Esophagus squamous epithelium (tissue), 5 donors: Measurements from ENCODE around the gene TCF23. TPM values are rescaled to one million over a fixed set of nuclear protein-coding genes. Genes with fewer than 3 reads are reported as not detected.

ENCODE experiments used
- DNase-seq: peaks from one replicate; lab custom pipeline; 2025; lab: John Stamatoyannopoulos, UW
- H3K27ac ChIP-seq, 4 donors: fragments of 200-600 bp; sonication (generic); one replicate each; pipeline ENCODE4 v1.5.1; 2016 to 2019; ENCODE audit warnings: mild to moderate bottlenecking in 1 of 4
- H3K27me3 ChIP-seq, 4 donors: fragments of 200-600 bp; sonication (generic); 1 replicate in 3 of 4; 2 replicates in 1 of 4; pipeline versions ENCODE4 v1.5.1 to v1.6.0; 2017 to 2021; ENCODE audit warnings: antibody characterized with exemption in 1 of 4
- H3K36me3 ChIP-seq, 3 donors: fragments of 200-600 bp; sonication (generic); one replicate each; pipeline ENCODE4 v1.5.1; 2016 to 2019
- H3K4me1 ChIP-seq, 3 donors: fragments of 200-600 bp; sonication (generic); one replicate each; pipeline ENCODE4 v1.5.1; 2017 to 2019
- H3K4me3 ChIP-seq, 4 donors: fragments of 200-600 bp; sonication (generic); 1 replicate in 3 of 4; 2 replicates in 1 of 4; pipeline ENCODE4 v1.5.1; 2016 to 2019; ENCODE audit warnings: mild to moderate bottlenecking in 2 of 4, moderate library complexity in 1 of 4
- H3K9me3 ChIP-seq, 3 donors: fragments of 200-600 bp; sonication (generic); one replicate each; pipeline ENCODE4 v1.5.1; 2016 to 2019
- CTCF ChIP-seq, 6 experiments: fragments of 450-650 bp in 4 of 6; fragments of 200-600 bp in 2 of 6; sonication (generic) in 2 of 6; IDR thresholded peaks; one replicate each; pipeline ENCODE4 v1.5.1; 2016 to 2019; ENCODE audit warnings: antibody characterized with exemption in 6 of 6, mild to moderate bottlenecking in 4 of 6, moderate library complexity in 4 of 6
- POLR2A ChIP-seq, 4 donors: fragments of 450-650 bp; IDR thresholded peaks; one replicate each; pipeline ENCODE4 v1.6.1; 2017; ENCODE audit warnings: antibody characterized with exemption in 4 of 4, mild to moderate bottlenecking in 4 of 4, moderate library complexity in 3 of 4
- WGBS, 2 donors: methylation state at CpG; one replicate each; pipeline ENCODE4 v1.1.5; 2018; 5-methylcytosine and 5-hydroxymethylcytosine counted together
- intact Hi-C: fragments of 100-400 bp; cut with DNase I; formaldehyde crosslinking; loops from one replicate; pipeline ENCODE4 v1.15.0; 2022
- total RNA-seq, 4 donors: library from RNA; depleted of rRNA; stranded (reverse); fragments of >200 nt; gene quantifications; one replicate each; pipeline ENCODE4 v1.1.0, GENCODE V29; 2016
- donor health status: DM: yes; HTN: yes; CAD: no.

Gene TCF23
- total RNA-seq = not detected

GRCh38 chr2:27148801-27149439 lies at the start of gene TCF23:
TCF23 (plus strand) TSS chr2:27149004; CDS start chr2:27149134, 130 bp downstream.
- Histone ChIP-seq H3K4me3 (no peak within 1 kb of the TSS), H3K4me1 (no peaks in the 10 kb centered on the region), H3K27me3 (peaks cover 0 to 12% (median 0%) of the 10 kb centered on the region in 4 donors), H3K9me3 (no peaks in the 10 kb centered on the region), H3K36me3 (no peaks in the 10 kb centered on the region), H3K27ac (no peak within 1 kb of the TSS)
- no peak for DNase-seq
- 59 to 65% methylated on average over 8 to 9 of the region's 12 CpGs for WGBS, 2 donors
- TF ChIP-seq CTCF (IDR thresholded peaks at IDR 0.05) = no peak
- no peak for TF ChIP-seq POLR2A (IDR thresholded peaks at IDR 0.05)
- intact Hi-C loops = no loop called here

DNA sequence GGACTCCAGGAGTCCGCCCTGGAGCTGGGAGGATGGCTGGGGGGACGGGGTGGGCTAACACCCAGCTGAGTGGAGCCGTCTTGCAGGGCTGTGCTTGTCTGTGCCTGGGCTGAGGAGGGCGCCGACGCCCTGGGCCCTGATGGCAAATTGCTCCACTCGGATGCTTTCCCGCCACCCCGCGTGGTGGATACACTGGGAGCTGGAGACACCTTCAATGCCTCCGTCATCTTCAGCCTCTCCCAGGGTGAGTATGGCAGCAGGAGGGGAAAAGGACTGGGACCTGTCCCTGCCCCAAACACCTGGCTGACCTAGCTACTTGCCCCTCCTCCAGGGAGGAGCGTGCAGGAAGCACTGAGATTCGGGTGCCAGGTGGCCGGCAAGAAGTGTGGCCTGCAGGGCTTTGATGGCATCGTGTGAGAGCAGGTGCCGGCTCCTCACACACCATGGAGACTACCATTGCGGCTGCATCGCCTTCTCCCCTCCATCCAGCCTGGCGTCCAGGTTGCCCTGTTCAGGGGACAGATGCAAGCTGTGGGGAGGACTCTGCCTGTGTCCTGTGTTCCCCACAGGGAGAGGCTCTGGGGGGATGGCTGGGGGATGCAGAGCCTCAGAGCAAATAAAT lies 49.4 kb upstream of the TCF23 start:
- TF ChIP-seq CTCF (IDR thresholded peaks at IDR 0.05) (no peak), POLR2A (IDR thresholded peaks at IDR 0.05) (no peak)

GRCh38 chr2:27100036-27100435 lies 48.8 kb upstream of the TCF23 start:
- WGBS, 2 donors = 83 to 87% methylated on average over 4 to 8 of the region's 10 CpGs
- H3K36me3 ChIP-seq = peaks cover 0 to 5% (median 0%) of the 10 kb centered on the region in 3 donors
- intact Hi-C loops = loop anchor here (5.0 to 10.0 kb wide), 2 partner anchors 102 to 175 kb away; partner anchors contain the start of gene DNAJC5G
- H3K27me3 ChIP-seq = peaks cover 0 to 13% (median 0%) of the 10 kb centered on the region in 4 donors
- no peak overlapping the region for H3K4me3 ChIP-seq
- TF ChIP-seq POLR2A (IDR thresholded peaks at IDR 0.05) = no peak
- peaks cover 6 to 11% (median 8%) of the 10 kb centered on the region in 3 donors for H3K4me1 ChIP-seq
- no peak overlapping the region for H3K27ac ChIP-seq
- no peaks in the 10 kb centered on the region for H3K9me3 ChIP-seq
- DNase-seq = no peak

More for the DNA sequence above, 49.4 kb upstream of the TCF23 start:
- Histone ChIP-seq H3K27ac (no peak overlapping the region), H3K4me1 (peaks cover 6 to 11% (median 8%) of the 10 kb centered on the region in 3 donors), H3K9me3 (no peaks in the 10 kb centered on the region), H3K4me3 (no peak overlapping the region), H3K36me3 (peaks cover 0 to 5% (median 0%) of the 10 kb centered on the region in 3 donors), H3K27me3 (peaks cover 0 to 8% (median 0%) of the 10 kb centered on the region in 4 donors)
- no peak for DNase-seq
- WGBS, 2 donors = 90 to 93% methylated on average over 6 to 7 of the region's 19 CpGs
- intact Hi-C loops = loop anchor here (10.0 kb wide), 1 partner anchor 205 kb away; the partner anchor contains the start of gene UCN

GRCh38 chr2:27102329-27102728 lies 46.5 kb upstream of the TCF23 start:
- WGBS, 2 donors = 82 to 96% methylated on average over 3 to 4 of the region's 5 CpGs
- intact Hi-C loops = loop anchor here (5.0 to 10.0 kb wide), 2 partner anchors 100 to 172 kb away; partner anchors contain the start of gene DNAJC5G
- Histone ChIP-seq H3K4me3 (no peak overlapping the region), H3K4me1 (no peaks in the 10 kb centered on the region), H3K36me3 (peaks cover 0 to 5% (median 0%) of the 10 kb centered on the region in 3 donors), H3K27ac (no peak overlapping the region), H3K27me3 (peaks cover 0 to 16% (median 0%) of the 10 kb centered on the region in 4 donors), H3K9me3 (no peaks in the 10 kb centered on the region)
- DNase-seq = no peak
- TF ChIP-seq POLR2A (IDR thresholded peaks at IDR 0.05) = no peak
- TF ChIP-seq CTCF (IDR thresholded peaks at IDR 0.05) = no peak

DNA sequence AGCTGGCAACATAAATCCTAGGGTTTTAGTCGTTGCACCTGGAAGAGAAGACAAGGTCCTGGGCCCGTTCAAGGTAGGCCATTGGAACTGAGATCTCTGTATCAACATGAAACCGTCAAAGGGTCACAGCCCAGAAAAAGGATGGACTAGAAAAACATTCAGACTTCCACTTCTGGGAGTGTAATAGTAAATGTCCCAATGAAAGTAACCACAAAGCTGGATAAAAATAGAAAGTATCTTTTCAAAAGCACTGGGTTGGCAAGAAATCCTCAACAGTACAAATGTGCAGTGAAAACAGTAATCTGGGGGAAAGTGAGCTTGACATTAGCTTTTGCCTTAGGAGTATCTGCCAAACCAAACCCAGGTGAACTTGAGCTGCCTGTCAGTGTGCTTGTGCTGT lies 42.8 kb upstream of the TCF23 start:
- intact Hi-C loops = loop anchor here (10.0 kb wide), 1 partner anchor 169 kb away; the partner anchor contains the start of gene DNAJC5G
- no peak overlapping the region for H3K4me3 ChIP-seq
- no peaks in the 10 kb centered on the region for H3K36me3 ChIP-seq
- WGBS, 2 donors = 50 to 78% methylated on average over 3 of the region's 3 CpGs
- no peak overlapping the region for H3K27ac ChIP-seq
- no peaks in the 10 kb centered on the region for H3K9me3 ChIP-seq
- no peak for DNase-seq
- no peaks in the 10 kb centered on the region for H3K4me1 ChIP-seq
- H3K27me3 ChIP-seq = peaks cover 0 to 16% (median 0%) of the 10 kb centered on the region in 4 donors
- TF ChIP-seq POLR2A (IDR thresholded peaks at IDR 0.05) (no peak), CTCF (IDR thresholded peaks at IDR 0.05) (no peak)
